ENCODE results near the gene ATOH8.

ATOH8 gene

DNA sequence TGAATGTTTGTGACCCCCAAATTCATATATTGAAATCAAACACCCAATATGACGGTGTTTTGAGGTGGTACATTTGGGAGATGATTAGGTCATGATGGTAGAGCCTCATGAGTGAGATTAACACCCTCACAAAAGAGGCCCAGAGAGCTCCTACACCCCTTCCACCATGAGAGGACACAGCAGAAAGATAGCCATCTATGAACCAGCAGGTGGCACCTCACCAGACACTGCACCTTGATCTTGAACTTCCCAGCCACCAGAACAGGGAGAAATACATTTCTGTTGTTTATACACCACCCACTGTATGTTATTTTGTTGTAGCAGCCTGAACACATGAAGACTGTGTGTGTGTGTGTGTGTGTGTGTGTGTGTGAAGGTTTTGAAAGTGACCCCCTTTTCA is 76.9 kb downstream of the ATOH8 start:
- DNase-seq (ENCODE audit: low read depth, low spot score), result no peak
- TF ChIP-seq, protein P1, sequence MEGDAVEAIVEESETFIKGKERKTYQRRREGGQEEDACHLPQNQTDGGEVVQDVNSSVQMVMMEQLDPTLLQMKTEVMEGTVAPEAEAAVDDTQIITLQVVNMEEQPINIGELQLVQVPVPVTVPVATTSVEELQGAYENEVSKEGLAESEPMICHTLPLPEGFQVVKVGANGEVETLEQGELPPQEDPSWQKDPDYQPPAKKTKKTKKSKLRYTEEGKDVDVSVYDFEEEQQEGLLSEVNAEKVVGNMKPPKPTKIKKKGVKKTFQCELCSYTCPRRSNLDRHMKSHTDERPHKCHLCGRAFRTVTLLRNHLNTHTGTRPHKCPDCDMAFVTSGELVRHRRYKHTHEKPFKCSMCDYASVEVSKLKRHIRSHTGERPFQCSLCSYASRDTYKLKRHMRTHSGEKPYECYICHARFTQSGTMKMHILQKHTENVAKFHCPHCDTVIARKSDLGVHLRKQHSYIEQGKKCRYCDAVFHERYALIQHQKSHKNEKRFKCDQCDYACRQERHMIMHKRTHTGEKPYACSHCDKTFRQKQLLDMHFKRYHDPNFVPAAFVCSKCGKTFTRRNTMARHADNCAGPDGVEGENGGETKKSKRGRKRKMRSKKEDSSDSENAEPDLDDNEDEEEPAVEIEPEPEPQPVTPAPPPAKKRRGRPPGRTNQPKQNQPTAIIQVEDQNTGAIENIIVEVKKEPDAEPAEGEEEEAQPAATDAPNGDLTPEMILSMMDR (IDR thresholded peaks at IDR 0.05; ENCODE audit: low read depth, low read length), result peak; percentile 13
- in situ Hi-C loops (cut with HindIII; ENCODE audit: low sequenced_read_pairs), result no loop called here
- H3K4me3 ChIP-seq (ENCODE audit: low read depth, low read length), result no peak overlapping the region

DNA sequence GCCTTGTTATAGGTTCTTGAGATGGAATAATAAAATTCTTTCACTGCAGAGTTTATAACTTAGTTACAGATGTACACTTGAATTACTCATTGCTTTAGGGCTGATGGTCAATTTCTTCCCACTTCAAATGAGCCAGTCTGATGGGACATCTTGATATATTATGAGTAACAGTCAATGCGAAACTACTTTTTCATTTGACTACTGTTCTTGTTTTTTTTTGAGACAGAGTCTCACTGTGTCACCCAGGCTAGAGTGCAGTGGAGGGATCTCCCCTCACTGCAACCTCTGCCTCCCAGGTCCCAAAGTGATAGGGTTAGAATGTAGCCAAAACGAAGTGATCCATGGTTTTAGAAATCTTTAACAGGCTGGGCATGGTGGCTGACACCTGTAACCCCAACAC is 77.9 kb downstream of the ATOH8 start:
- H3K4me3 ChIP-seq (ENCODE audit: low read depth, low read length), result no peak overlapping the region
- DNase-seq (ENCODE audit: low read depth, low spot score), result no peak
- TF ChIP-seq, protein P1 (IDR thresholded peaks at IDR 0.05; ENCODE audit: low read depth, low read length), result no peak
- in situ Hi-C loops (cut with HindIII; ENCODE audit: low sequenced_read_pairs), result no loop called here

DNA sequence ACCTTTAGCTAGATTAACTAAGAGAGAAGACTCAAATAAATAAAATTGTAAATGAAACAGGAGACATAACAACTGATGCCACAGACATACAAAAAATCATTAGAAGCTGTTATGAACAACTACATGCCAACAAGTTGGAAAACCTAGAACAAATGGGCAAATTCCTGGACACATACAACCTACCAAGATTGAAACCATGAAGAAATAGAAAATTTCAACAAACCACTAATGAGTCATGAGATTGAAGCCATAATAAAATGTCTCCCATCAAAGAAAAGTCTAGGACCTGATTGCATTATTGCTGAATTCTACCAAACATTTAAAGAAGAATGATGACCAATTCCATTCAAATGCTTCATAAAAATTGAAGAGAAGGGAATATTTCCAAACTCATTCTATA is 80.7 kb downstream of the ATOH8 start:
- no peak for DNase-seq (ENCODE audit: low read depth, low spot score)
- in situ Hi-C loops (cut with HindIII; ENCODE audit: low sequenced_read_pairs), result no loop called here
- TF ChIP-seq, protein P1 (IDR thresholded peaks at IDR 0.05; ENCODE audit: low read depth, low read length), result no peak
- H3K4me3 ChIP-seq (ENCODE audit: low read depth, low read length), result no peak overlapping the region
